GM18505 (cell line): ENCODE results near the gene PRKG1.
"Not testable (repeated sequence)": the region's sequence is repeated elsewhere in the genome, so short reads cannot be mapped to it uniquely, and the experiment has no call there.

Source experiments
- ATAC-seq: cut with Tn5 transposase; IDR thresholded peaks from one replicate; pipeline ENCODE4 v1.9.1; 2021; ENCODE audit not compliant: unreplicated experiment
- POLR2A ChIP-seq: IDR thresholded peaks from 4 replicates; pipeline ENCODE4 v1.6.1; 2011; ENCODE audit warnings: borderline replicate concordance; ENCODE audit not compliant: insufficient read depth, insufficient read length; ENCODE audit errors: extremely low read depth

Gene PRKG1

GRCh38 chr10:52172581-52172980 is 1098.3 kb downstream of the PRKG1 start:
- no peak for ATAC-seq
- TF ChIP-seq POLR2A = no peak

- no peak for TF ChIP-seq POLR2A
- ATAC-seq = no peak
These were observed 1111.0 kb downstream of the PRKG1 start for GRCh38 chr10:52185256-52185655.

GRCh38 chr10:52187521-52188258 is 1113.4 kb downstream of the PRKG1 start:
- no peak for ATAC-seq
- no peak for TF ChIP-seq POLR2A

GRCh38 chr10:52191049-52191448 is 1116.8 kb downstream of the PRKG1 start:
- TF ChIP-seq POLR2A = no peak
- no peak for ATAC-seq

- no peak for ATAC-seq
- TF ChIP-seq POLR2A = no peak
These were observed 1119.9 kb downstream of the PRKG1 start for GRCh38 chr10:52194191-52194590.

- no peak for TF ChIP-seq POLR2A
- no peak for ATAC-seq
These were observed 1120.4 kb downstream of the PRKG1 start for GRCh38 chr10:52194716-52195115.

GRCh38 chr10:52197098-52197497 is 1122.8 kb downstream of the PRKG1 start:
- ATAC-seq = no peak
- no peak for TF ChIP-seq POLR2A

GRCh38 chr10:52198540-52198939 is 1124.3 kb downstream of the PRKG1 start:
- no peak for TF ChIP-seq POLR2A

GRCh38 chr10:52204906-52205305 is 1130.6 kb downstream of the PRKG1 start:
- not testable (repeated sequence) for ATAC-seq

More at GRCh38 chr10:52198540-52198939, 1124.3 kb downstream of the PRKG1 start:
- no peak for ATAC-seq

- no peak for ATAC-seq
- TF ChIP-seq POLR2A = no peak
These were observed 1134.1 kb downstream of the PRKG1 start for GRCh38 chr10:52208365-52208764.

GRCh38 chr10:52210161-52210560 is 1135.9 kb downstream of the PRKG1 start:
- no peak for ATAC-seq
- TF ChIP-seq POLR2A = no peak

GRCh38 chr10:52212062-52212461 is 1137.8 kb downstream of the PRKG1 start:
- no peak for ATAC-seq

GRCh38 chr10:52212802-52213201 is 1138.5 kb downstream of the PRKG1 start:
- ATAC-seq = no peak
- TF ChIP-seq POLR2A = no peak

More at GRCh38 chr10:52212062-52212461, 1137.8 kb downstream of the PRKG1 start:
- TF ChIP-seq POLR2A = no peak

- no peak for TF ChIP-seq POLR2A
- no peak for ATAC-seq
These were observed 1139.0 kb downstream of the PRKG1 start for GRCh38 chr10:52213321-52213752.
